Panc1 (cell line): ENCODE results near the gene HLA-DRA.

ENCODE experiments used
- POLR2AphosphoS5 ChIP-seq: IDR thresholded peaks from 2 replicates; pipeline ENCODE4 v1.6.1; 2012; ENCODE audit warnings: mild to moderate bottlenecking, low read depth, low read length, moderate library complexity
- TF ChIP-seq, protein P1 (sequence below): fragments of 450-650 bp; IDR thresholded peaks from 2 replicates; pipeline ENCODE4 v1.5.1; 2017; ENCODE audit warnings: mild to moderate bottlenecking

DNA sequence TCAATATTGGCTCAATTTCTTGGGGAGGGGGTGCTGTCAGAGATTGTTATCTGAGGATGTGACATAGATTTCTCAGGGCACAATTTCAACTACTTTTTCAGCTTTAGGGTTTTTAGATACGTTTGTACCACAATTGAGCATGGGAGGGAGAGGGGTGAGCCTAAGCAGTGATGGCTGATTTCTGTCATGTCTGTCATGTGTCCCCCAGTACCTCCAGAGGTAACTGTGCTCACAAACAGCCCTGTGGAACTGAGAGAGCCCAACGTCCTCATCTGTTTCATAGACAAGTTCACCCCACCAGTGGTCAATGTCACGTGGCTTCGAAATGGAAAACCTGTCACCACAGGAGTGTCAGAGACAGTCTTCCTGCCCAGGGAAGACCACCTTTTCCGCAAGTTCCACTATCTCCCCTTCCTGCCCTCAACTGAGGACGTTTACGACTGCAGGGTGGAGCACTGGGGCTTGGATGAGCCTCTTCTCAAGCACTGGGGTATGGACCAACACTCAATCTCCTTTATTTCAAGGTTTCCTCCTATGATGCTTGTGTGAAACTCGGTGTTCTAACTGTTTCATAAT, 3.4 kb downstream of the HLA-DRA start:
- TF ChIP-seq, protein P1, sequence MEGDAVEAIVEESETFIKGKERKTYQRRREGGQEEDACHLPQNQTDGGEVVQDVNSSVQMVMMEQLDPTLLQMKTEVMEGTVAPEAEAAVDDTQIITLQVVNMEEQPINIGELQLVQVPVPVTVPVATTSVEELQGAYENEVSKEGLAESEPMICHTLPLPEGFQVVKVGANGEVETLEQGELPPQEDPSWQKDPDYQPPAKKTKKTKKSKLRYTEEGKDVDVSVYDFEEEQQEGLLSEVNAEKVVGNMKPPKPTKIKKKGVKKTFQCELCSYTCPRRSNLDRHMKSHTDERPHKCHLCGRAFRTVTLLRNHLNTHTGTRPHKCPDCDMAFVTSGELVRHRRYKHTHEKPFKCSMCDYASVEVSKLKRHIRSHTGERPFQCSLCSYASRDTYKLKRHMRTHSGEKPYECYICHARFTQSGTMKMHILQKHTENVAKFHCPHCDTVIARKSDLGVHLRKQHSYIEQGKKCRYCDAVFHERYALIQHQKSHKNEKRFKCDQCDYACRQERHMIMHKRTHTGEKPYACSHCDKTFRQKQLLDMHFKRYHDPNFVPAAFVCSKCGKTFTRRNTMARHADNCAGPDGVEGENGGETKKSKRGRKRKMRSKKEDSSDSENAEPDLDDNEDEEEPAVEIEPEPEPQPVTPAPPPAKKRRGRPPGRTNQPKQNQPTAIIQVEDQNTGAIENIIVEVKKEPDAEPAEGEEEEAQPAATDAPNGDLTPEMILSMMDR = no peak
- no peak for TF ChIP-seq POLR2AphosphoS5
